Neuronal stem cell (in vitro differentiated cells): ENCODE measurements around the gene OTOF.

ENCODE experiments used
- DNase-seq: peaks from one replicate; pipeline ENCODE4 v3.0.0-alpha.2; 2013; ENCODE audit warnings: low spot score
- H2AFZ ChIP-seq: one replicate; pipeline ENCODE4 v1.6.1; 2013; ENCODE audit warnings: mild to moderate bottlenecking, low read length, inconsistent platforms
- H2AK5ac ChIP-seq: 2 replicates; pipeline ENCODE4 v1.6.1; 2013; ENCODE audit warnings: low read depth, mild to moderate bottlenecking, inconsistent platforms, low read length, moderate library complexity, mixed read lengths
- H2BK120ac ChIP-seq: 2 replicates; pipeline ENCODE4 v1.6.1; 2013; ENCODE audit warnings: low read depth, mild to moderate bottlenecking, inconsistent platforms, low read length, moderate library complexity, mixed read lengths
- H2BK12ac ChIP-seq: one replicate; pipeline ENCODE4 v1.6.1; 2013; ENCODE audit warnings: low read length, inconsistent platforms
- H2BK15ac ChIP-seq: 2 replicates; pipeline ENCODE4 v1.6.1; 2013; ENCODE audit warnings: mild to moderate bottlenecking, low read length, inconsistent platforms, mixed read lengths
- H2BK5ac ChIP-seq: one replicate; pipeline ENCODE4 v1.6.1; 2013; ENCODE audit warnings: inconsistent platforms, mild to moderate bottlenecking, low read length, moderate library complexity
- H3K14ac ChIP-seq: one replicate; pipeline ENCODE4 v1.6.1; 2013; ENCODE audit warnings: low read length, inconsistent platforms
- H3K18ac ChIP-seq: 2 replicates; pipeline ENCODE4 v1.6.1; 2013; ENCODE audit warnings: low read length, inconsistent platforms
- H3K23ac ChIP-seq: 2 replicates; pipeline ENCODE4 v1.6.1; 2013; ENCODE audit warnings: low read depth, mild to moderate bottlenecking, mixed read lengths, low read length, inconsistent platforms; ENCODE audit not compliant: poor library complexity
- H3K27ac ChIP-seq: replicated peaks from 3 replicates; pipeline ENCODE4 v1.5.1; 2013; ENCODE audit warnings: low read length, inconsistent platforms
- H3K27me3 ChIP-seq, 3 experiments: 2 replicates each; pipeline ENCODE4 v1.6.1; 2013; ENCODE audit warnings: low read length in 3 of 3, mild to moderate bottlenecking in 2 of 3, inconsistent platforms in 1 of 3, low read depth in 1 of 3, mixed read lengths in 1 of 3, moderate library complexity in 1 of 3; ENCODE audit not compliant: control insufficient read depth in 3 of 3, insufficient read depth in 3 of 3
- H3K36me3 ChIP-seq, 2 donors: replicated peaks in 1 of 2; 2 replicates each; pipeline ENCODE4 v1.6.1; 2013; ENCODE audit warnings: low read length in 2 of 2; ENCODE audit not compliant: control insufficient read depth in 2 of 2, insufficient read depth in 2 of 2
- H3K4ac ChIP-seq: 2 replicates; pipeline ENCODE4 v1.6.1; 2013; ENCODE audit warnings: inconsistent platforms, mild to moderate bottlenecking, low read length, moderate library complexity
- H3K4me1 ChIP-seq, 2 donors: 1 replicate in 1 of 2; 2 replicates in 1 of 2; pipeline ENCODE4 v1.6.1; 2013; ENCODE audit warnings: low read length in 2 of 2, low read depth in 1 of 2; ENCODE audit not compliant: control insufficient read depth in 2 of 2, insufficient read depth in 1 of 2
- H3K4me2 ChIP-seq: one replicate; pipeline ENCODE4 v1.6.1; 2013; ENCODE audit warnings: mild to moderate bottlenecking, low read length, inconsistent platforms; ENCODE audit not compliant: insufficient read depth, poor library complexity, severe bottlenecking
- H3K4me3 ChIP-seq, 2 donors: 2 replicates each; pipeline ENCODE4 v1.5.1; 2013; ENCODE audit warnings: low read length in 2 of 2, mild to moderate bottlenecking in 2 of 2, inconsistent platforms in 1 of 2, moderate library complexity in 1 of 2
- H3K79me1 ChIP-seq: one replicate; pipeline ENCODE4 v1.6.1; 2013; ENCODE audit warnings: low read depth, mild to moderate bottlenecking, inconsistent platforms, low read length, moderate library complexity
- H3K9ac ChIP-seq: one replicate; pipeline ENCODE4 v1.6.1; 2013; ENCODE audit warnings: mild to moderate bottlenecking, low read depth, low read length, inconsistent platforms; ENCODE audit not compliant: poor library complexity
- H3K9me3 ChIP-seq, 2 donors: replicated peaks in 1 of 2; 2 replicates each; pipeline versions ENCODE3 to v1.6.1; 2013; ENCODE audit warnings: low read length in 2 of 2, mild to moderate bottlenecking in 2 of 2, inconsistent platforms in 1 of 2, low read depth in 1 of 2, mixed read lengths in 1 of 2, moderate library complexity in 1 of 2; ENCODE audit not compliant: control insufficient read depth in 2 of 2, insufficient read depth in 1 of 2
- H4K8ac ChIP-seq: one replicate; pipeline ENCODE4 v1.6.1; 2013; ENCODE audit warnings: low read depth, mild to moderate bottlenecking, inconsistent platforms, low read length, moderate library complexity
- H4K91ac ChIP-seq: one replicate; pipeline ENCODE4 v1.6.1; 2013; ENCODE audit warnings: low read length, low read depth, mild to moderate bottlenecking, inconsistent platforms; ENCODE audit not compliant: poor library complexity
- WGBS, 2 donors: extraction: QIAGEN DNeasy Blood & Tissue Kit; methylation state at CpG; one replicate each; pipeline ENCODE4 v1.1.7; 2013; ENCODE audit warnings: missing lambda C conversion rate in 2 of 2, mixed read lengths in 1 of 2; ENCODE audit not compliant: insufficient read length in 2 of 2, insufficient replicate concordance in 1 of 2; ENCODE audit errors: extremely low coverage in 2 of 2; 5-methylcytosine and 5-hydroxymethylcytosine counted together

The OTOF gene

DNA sequence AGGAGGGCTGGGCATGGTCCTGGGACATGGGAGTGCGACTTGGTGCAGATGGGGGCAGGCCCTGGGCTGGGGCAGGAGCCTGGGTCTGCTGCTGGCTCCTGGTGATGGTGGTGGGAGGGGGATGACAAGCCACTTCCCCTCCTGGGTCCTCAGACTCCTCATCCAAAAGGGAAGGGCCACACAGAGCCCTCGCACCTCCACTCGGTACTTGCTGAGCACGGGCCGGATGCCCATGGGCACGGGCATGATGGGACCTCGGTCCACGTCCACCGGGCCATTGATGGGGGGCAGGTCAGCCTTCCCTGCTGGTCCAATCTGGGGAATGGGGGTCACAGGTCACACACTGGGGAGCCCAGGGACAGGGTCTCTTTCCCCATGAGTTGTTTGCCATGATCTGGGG lies 4.1 kb downstream of the OTOF start:
- Histone ChIP-seq H3K23ac (no peak overlapping the region), H3K9ac (no peak overlapping the region), H3K79me1 (peaks cover 2% of the 10 kb centered on the region), H3K27me3 (no peaks in the 10 kb centered on the region), H3K14ac (peak overlapping the region; percentile 12), H4K91ac (no peak overlapping the region), H4K8ac (no peak overlapping the region), H3K18ac (peak overlapping the region; percentile 81), H3K36me3 (peaks cover 0 to 5% of the 10 kb centered on the region in 2 donors), H2BK15ac (no peak overlapping the region), H2BK5ac (no peak overlapping the region), H3K4me1 (peaks cover 9 to 19% of the 10 kb centered on the region in 2 donors), H2BK120ac (no peak overlapping the region), H2BK12ac (no peak overlapping the region), H3K4me2 (no peak overlapping the region), H3K27ac (no peak overlapping the region), H3K9me3 (peaks cover 8 to 13% of the 10 kb centered on the region in 2 donors), H2AFZ (no peak overlapping the region), H3K4ac (no peak overlapping the region), H3K4me3 (no peak overlapping the region), H2AK5ac (peak overlapping the region; percentile 78)
- DNase-seq: no peak
- WGBS, 2 donors: no CpG with 5 or more reads among the region's 9 CpGs

- Histone ChIP-seq H2BK15ac (peak overlapping the region; percentile 18), H3K18ac (peak overlapping the region; percentile 45), H3K9ac (no peak overlapping the region), H4K91ac (peak overlapping the region; percentile 17), H3K14ac (peak overlapping the region; percentile 12), H3K36me3 (peaks cover 0 to 5% of the 10 kb centered on the region in 2 donors), H3K23ac (no peak overlapping the region), H3K79me1 (peaks cover 2% of the 10 kb centered on the region), H3K4ac (no peak overlapping the region), H3K9me3 (peaks cover 8 to 13% of the 10 kb centered on the region in 2 donors), H4K8ac (no peak overlapping the region), H2AK5ac (peak overlapping the region; percentile 78), H3K4me1 (peaks cover 9 to 18% of the 10 kb centered on the region in 2 donors), H2BK12ac (no peak overlapping the region), H3K4me3 (no peak overlapping the region), H3K27ac (no peak overlapping the region), H3K4me2 (no peak overlapping the region), H2BK5ac (peak overlapping the region; percentile 19), H3K27me3 (no peaks in the 10 kb centered on the region), H2BK120ac (no peak overlapping the region), H2AFZ (no peak overlapping the region)
- WGBS, 2 donors: no CpG with 5 or more reads among the region's 34 CpGs
- no peak for DNase-seq
These were observed 4.9 kb downstream of the OTOF start for GRCh38 chr2:26472821-26473655.

DNA sequence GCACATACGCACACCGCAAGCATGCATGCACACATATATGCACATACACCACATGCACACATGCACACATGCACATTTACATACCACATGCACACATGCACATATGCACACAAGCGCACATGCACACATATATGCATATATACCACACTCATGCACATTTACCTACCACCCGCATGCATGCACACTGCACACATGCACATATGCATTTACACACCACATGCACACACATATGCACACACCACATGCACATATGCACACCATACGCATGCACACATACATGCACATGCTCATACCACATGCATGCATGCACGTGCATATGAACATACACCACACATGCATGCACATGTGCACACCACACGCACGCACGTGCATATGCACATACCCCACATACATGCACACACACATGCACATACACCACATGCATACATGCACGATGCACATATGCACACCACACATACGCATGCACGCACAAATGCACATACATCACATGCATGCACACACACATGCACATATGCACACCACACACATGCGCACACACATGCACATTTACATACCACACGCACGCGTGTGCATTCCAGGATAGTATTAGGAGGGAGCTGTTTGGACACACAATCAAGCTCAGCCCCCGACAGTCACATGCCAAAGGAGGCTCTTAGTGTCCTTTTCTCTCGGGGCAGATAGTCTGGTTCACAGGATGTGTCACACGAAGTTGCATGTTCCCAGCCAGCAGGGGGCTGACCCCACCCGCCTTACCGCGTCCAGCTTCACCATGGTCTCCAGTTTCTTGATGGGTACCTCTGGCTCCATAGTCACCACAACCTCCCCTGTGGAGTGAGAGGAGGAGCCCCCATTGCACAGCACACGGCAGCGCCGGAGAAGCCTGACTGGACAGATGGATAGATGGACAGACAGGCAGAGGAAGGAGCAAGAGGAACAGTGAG lies 5.9 kb downstream of the OTOF start:
- peak overlapping the region; percentile 77 for H4K8ac ChIP-seq
- peak overlapping the region; percentile 15 for H3K23ac ChIP-seq
- no peak overlapping the region for H3K4me2 ChIP-seq
- peak overlapping the region; percentile 17 for H3K18ac ChIP-seq
- peak overlapping the region; percentile 1 for H3K14ac ChIP-seq
- H2BK15ac ChIP-seq: no peak overlapping the region
- peak overlapping the region; percentile 56 for H4K91ac ChIP-seq
- no peak overlapping the region for H2BK120ac ChIP-seq
- peaks cover 8 to 13% of the 10 kb centered on the region in 2 donors for H3K9me3 ChIP-seq
- DNase-seq: no peak
- H2AK5ac ChIP-seq: no peak overlapping the region
- peak overlapping the region; percentile 58 for H2BK12ac ChIP-seq
- WGBS, 2 donors: no CpG with 5 or more reads among the region's 25 CpGs
- no peak overlapping the region for H2BK5ac ChIP-seq
- H3K4ac ChIP-seq: no peak overlapping the region
- no peak overlapping the region for H2AFZ ChIP-seq
- H3K9ac ChIP-seq: peak overlapping the region; percentile 72
- H3K4me3 ChIP-seq: peak overlapping the region in 1 of 2 donors; percentile 71
- H3K36me3 ChIP-seq: peaks cover 0 to 5% of the 10 kb centered on the region in 2 donors
- no peaks in the 10 kb centered on the region for H3K27me3 ChIP-seq
- peaks cover 2% of the 10 kb centered on the region for H3K79me1 ChIP-seq
- peaks cover 4 to 10% of the 10 kb centered on the region in 2 donors for H3K4me1 ChIP-seq
- H3K27ac ChIP-seq: peak overlapping the region; percentile 0
